ENCODE results near the gene FANCC.

Gene FANCC

GRCh38 chr9:95097279-95097678 is 220.2 kb downstream of the FANCC start:
- no peak for DNase-seq

DNA sequence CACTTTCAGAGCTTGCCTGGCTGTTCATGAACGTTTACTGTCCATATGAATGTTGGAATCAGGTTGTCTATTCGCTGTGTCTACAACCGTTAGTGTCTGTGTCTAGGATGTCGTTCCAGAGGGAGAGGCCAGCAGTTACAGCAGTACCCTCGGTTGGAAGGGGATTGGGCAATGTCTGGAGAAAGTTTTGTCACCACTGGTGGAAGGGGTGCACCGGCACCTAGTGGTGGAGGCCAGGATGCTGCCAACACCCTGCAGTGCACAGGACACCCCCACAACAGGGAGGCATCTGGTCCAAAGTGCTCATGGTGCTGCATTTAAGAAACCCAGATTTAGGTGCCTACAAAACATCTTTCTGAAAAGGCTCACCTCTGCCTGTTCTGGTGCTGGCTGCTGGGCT is 220.7 kb downstream of the FANCC start:
- no peak for DNase-seq

DNA sequence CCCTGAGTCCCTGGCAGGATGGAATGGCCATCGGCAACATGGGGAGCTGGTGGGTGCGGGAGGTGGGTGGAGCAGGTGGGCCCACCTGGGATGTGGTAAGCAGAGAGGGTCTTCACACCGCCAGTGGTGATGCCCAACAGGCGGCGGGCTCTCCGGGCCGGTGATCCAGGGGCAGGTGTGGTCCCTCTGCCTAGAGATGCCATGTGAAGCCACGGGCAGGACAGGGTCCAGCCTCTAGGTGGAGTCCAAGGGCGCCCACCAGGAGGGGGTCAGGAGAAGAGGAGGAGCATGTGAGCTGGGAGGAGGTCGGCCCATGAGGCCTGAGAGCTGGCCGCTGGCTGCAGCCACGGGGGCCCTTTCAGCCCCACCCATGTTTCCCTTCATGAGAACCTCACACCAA is 221.1 kb downstream of the FANCC start:
- DNase-seq: no peak

GRCh38 chr9:95095641-95096355 is 221.7 kb downstream of the FANCC start:
- no peak for DNase-seq

GRCh38 chr9:95094002-95094401 is 223.5 kb downstream of the FANCC start:
- DNase-seq: no peak

DNA sequence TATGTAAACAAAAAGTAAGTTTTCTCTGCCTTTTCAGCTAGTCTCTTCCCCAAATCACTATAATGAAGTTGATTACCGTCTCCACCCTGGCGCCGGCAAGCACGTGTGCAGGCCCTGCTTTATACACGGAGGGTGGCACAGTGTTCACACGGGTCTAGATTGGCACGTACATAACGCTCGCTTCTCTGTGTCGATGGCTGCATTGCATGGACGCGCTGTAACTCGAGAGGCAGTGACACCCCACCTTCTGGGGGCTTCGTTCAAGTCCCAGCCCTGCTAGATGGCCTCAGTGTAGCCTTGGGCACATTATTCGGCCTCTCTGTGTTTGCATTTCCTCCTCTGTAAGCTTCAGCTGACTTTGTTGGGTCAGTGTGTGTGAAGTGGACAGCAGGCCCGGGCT is 223.9 kb downstream of the FANCC start:
- DNase-seq: no peak

GRCh38 chr9:95092262-95093072 is 225.0 kb downstream of the FANCC start:
- no peak for DNase-seq

DNA sequence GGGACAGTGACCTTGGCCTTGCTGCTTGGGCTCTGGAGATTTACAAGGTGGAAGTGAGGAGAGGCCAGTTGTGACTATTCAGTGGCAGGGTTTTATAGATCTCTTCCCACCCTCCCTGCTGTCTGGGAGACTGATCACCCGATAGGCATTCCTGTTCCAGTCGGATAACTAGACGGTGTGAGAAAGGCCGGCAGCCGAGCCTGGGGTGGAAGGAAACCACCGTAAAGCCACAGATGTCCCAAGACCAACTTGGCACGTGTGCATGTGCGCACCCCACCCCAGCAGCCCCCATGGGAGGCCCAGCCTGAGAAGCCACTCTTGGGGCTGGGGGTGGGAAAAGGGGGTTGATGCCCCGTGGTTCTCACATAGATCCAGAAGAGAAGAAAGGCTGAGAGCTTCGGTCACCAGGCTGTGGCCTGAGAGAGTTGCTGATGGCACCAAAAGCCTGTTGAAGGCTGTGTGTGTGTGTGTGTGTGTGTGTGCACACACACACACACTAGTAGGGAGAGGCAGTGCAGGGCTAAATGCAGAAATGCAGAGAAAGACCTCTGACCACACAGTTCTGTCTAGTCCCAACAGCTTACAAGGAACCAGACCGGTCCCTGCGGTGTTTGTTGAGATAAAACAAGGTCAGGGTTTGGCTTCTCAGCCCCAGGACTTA is 225.8 kb downstream of the FANCC start:
- DNase-seq: no peak

- DNase-seq: no peak
Measured at GRCh38 chr9:95090871-95091577, 226.5 kb downstream of the FANCC start.

DNA sequence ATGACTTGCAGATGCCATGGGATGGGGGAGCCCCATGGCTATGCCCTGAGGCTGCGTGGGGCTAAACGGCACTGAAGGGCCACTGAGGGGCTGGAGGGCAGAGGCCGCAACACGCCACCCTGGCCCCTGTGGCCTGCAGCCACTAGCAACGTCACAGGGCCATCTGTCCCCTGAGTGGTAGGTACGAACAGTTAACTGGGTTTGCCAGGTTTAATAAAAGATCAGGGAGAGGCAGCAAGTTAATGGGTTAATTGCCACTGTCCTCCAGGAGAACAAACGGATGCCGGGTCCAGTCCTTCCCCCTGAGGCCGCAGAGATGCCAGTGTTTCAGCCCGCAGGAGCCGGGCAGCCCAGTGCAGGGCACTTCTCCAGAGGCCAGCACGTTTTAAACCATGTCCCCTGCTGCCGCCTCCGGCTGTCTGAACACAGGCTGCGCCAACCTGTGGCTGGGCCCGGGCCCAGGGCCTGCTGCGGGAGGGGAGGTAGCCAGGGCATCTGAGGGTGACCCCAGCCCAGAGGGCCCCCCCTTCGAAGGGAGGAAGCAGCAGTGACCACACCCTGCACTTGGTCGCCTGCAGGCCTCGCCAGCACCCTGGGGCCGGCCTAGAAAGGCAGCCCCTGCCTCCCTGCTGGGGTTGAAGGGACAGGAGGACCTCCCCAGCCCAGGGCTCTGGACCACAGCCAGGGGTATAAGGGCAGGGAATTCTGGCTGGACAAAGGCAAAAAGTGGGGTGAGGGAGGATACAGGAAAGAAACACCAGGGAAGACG is 227.3 kb downstream of the FANCC start:
- DNase-seq: no peak

- DNase-seq: no peak
Measured at GRCh38 chr9:95089257-95090022, 228.1 kb downstream of the FANCC start.

GRCh38 chr9:95088421-95089161 is 228.9 kb downstream of the FANCC start:
- no peak for DNase-seq

GRCh38 chr9:95087659-95088242 is 229.8 kb downstream of the FANCC start:
- no peak for DNase-seq

DNA sequence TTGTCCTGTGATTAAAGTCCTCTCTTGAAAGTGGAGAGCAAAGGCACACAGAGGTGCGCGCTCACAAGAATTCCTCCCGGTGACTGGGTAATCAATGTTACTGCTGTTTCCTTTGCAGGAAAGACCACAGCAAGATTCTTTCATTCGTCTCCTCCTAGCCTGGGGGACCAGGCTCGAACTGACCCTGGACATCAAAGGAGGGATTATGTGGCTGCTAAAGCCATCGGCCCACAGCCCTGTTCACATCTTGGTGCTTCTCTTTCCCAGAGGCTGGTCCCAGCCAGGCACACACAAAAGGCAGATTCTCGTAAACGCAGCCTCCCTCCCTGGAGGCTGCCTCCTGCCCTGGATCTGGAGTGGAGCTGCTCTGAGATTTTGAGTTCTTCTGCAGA is 230.9 kb downstream of the FANCC start:
- DNase-seq: no peak

GRCh38 chr9:95085861-95086563 is 231.5 kb downstream of the FANCC start:
- DNase-seq: no peak

DNA sequence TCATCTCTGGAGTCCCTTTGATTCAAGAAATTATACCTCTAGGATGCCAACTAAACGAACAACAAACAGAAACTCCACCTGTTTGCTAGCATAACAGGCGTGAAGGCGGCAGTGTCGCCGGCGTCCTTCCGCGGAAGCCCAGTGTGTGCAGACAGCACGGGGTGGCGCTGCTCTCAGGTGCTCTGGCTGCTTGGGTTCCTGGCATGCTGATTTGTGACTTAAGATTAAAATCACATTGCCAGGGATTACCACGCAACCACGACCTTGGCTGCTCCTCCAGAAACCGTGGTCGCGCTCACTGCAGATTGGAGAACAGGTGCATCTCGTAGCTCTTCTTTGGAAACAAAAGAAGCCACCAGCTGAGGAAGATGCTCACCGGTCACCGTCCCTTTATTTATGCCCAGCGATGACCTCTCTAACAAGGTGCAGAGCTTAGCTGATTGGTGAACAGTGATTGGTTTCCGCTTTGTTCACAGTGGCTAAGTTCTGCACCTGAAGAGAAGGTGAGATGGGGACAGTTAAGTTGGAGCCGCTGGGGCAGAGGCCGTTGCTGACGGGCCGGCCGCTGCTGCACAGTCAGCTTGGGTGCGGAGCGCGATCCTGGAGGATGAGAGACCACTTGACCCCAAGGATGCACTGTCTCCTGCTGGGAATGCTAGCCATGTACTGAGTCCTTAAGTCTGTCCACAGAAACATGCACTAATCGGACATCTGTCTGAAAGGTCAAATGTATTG is 232.3 kb downstream of the FANCC start:
- DNase-seq: no peak

- DNase-seq: no peak
Measured at GRCh38 chr9:95084254-95084934, 233.1 kb downstream of the FANCC start.

DNA sequence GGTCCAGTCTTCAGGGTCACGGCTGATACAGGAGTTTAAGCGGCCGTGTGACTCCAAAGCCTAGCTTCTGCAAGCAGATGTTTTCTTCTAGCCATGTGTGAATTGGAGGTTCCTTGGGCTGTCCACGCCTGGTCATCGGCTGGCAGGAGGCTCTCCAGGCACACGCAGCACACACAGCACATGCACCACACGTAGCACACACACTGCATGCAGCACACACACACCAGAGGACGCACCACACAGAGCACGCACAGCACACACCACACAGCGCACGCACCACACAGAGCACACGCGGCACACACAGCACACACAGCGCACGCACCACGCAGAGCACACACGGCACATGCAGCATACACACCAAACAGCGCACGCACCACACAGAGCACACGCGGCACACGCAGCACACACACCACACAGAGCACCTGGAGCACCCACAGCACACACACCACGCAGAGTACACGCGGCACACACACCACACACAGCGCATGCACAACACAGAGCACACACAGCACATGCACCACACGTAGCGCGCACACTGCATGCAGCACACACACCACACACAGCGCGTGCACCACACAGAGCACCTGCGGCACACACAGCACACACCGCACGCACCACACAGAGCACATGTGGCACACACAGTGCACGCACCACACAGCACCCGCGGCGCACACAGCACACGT is 234.3 kb downstream of the FANCC start:
- DNase-seq: no peak

Data from central memory CD4-positive, alpha-beta T cell (primary cell).